ENCODE results near the gene CEPT1. TPM values are rescaled to one million over a fixed set of nuclear protein-coding genes. Genes with fewer than 3 reads are reported as not detected.
A peak's percentile ranks its signal among the peaks of the same experiment; 100 is the strongest.

CEPT1 gene
- total and polyA plus RNA-seq, 10 of the 15 experiments (the other 5 are each of a cell fraction or from before 2014, with no cell fraction given), result 29.4 to 77.9 (median 54.8) TPM

DNA sequence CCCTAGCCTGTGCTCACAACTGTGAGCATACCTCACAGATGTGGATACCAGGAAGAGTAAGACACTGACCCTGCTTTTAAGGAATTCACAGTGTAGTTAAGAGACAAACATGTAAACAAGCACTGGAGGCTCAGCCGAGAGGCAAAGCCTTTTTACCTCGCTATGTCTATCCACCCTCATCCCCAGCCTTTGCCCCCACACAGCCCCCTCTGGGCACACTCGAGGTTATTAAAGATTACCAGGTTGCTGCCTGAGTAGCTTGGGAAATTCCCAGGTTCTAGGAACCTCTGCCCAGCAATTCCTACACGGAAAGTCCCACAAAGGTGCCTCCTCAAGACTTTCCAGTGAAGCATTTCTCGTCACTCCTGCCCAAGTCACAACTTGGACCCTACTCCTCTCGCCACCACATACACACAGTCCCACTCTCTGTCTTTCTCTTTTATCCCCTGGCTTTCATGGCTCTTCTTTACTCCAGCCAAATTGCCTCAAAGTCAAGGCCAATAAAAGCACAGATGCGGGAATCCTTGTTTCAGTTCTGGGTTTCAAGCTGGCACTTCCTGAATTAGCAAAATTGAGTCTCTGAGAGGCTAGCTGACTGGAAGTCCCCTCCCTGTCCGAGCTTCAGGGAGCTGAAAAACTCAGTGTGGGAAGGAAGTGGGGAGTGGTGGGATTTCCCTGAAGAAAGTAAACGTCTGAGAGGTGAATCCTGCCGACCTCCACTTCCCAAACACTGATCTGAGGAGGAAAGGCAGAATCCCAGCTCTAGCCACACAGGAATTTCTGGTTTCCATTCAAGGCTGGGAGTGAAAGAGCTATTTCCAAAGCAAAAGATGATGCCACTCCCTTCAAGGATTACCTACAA lies 52.9 kb downstream of the CEPT1 start (continued):
- no peak for TF ChIP-seq MTA3 (IDR thresholded peaks at IDR 0.05; ENCODE audit: borderline replicate concordance, low read length)
- TF ChIP-seq, protein P1, sequence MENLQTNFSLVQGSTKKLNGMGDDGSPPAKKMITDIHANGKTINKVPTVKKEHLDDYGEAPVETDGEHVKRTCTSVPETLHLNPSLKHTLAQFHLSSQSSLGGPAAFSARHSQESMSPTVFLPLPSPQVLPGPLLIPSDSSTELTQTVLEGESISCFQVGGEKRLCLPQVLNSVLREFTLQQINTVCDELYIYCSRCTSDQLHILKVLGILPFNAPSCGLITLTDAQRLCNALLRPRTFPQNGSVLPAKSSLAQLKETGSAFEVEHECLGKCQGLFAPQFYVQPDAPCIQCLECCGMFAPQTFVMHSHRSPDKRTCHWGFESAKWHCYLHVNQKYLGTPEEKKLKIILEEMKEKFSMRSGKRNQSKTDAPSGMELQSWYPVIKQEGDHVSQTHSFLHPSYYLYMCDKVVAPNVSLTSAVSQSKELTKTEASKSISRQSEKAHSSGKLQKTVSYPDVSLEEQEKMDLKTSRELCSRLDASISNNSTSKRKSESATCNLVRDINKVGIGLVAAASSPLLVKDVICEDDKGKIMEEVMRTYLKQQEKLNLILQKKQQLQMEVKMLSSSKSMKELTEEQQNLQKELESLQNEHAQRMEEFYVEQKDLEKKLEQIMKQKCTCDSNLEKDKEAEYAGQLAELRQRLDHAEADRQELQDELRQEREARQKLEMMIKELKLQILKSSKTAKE (IDR thresholded peaks at IDR 0.05; ENCODE audit: low read depth, poor library complexity, severe bottlenecking), result no peak
- peak; percentile 69 for TF ChIP-seq RELA (IDR thresholded peaks at IDR 0.05; ENCODE audit: borderline replicate concordance, partially characterized antibody)
- peak in 1 of 2 experiments; percentile 26; a peak in 1 of 4 replicates for TF ChIP-seq EP300 (IDR thresholded peaks at IDR 0.05; ENCODE audit: borderline replicate concordance in 1 of 2, control insufficient read depth in 1 of 2, low read depth in 2 of 2, low read length in 2 of 2)
- no peak for TF ChIP-seq ZZZ3 (IDR thresholded peaks at IDR 0.05; ENCODE audit: control insufficient read depth, insufficient read length, low read depth)
- no peak; the same call in 1 of the 2 replicates for TF ChIP-seq CREB1 (IDR thresholded peaks at IDR 0.05; ENCODE audit: low read depth)
- no peak for TF ChIP-seq SUZ12 (IDR thresholded peaks at IDR 0.05; ENCODE audit: unreplicated experiment)
- TF ChIP-seq BHLHE40 (IDR thresholded peaks at IDR 0.05; ENCODE audit: borderline replicate concordance in 1 of 2, low read depth in 2 of 2, low read length in 1 of 2), result peak in 1 of 2 experiments; percentile 11; a peak in 1 of 4 replicates
- no peak for TF ChIP-seq ASH2L (IDR thresholded peaks at IDR 0.05; ENCODE audit: borderline replicate concordance, low read depth)
- TF ChIP-seq ZNF274 (IDR thresholded peaks at IDR 0.05; ENCODE audit: insufficient read depth, insufficient read length), result no peak
- TF ChIP-seq ETV6 (conservative IDR thresholded peaks at IDR 0.05 in 1 of 2, IDR thresholded peaks at IDR 0.05 in 1 of 2; ENCODE audit: borderline replicate concordance in 1 of 2, low read depth in 1 of 2), result peak in 1 of 2 experiments; percentile 87; a peak in 1 of 4 replicates
- 0 out of 2 replicates have a peak, but pooled peaks have one; percentile 35 for TF ChIP-seq NBN (IDR thresholded peaks at IDR 0.05)
- TF ChIP-seq TAF1 (IDR thresholded peaks at IDR 0.05; ENCODE audit: borderline replicate concordance, low read depth, low read length), result no peak
- no peak for TF ChIP-seq SMAD5 (IDR thresholded peaks at IDR 0.05; ENCODE audit: low read depth)
- TF ChIP-seq, protein P2, sequence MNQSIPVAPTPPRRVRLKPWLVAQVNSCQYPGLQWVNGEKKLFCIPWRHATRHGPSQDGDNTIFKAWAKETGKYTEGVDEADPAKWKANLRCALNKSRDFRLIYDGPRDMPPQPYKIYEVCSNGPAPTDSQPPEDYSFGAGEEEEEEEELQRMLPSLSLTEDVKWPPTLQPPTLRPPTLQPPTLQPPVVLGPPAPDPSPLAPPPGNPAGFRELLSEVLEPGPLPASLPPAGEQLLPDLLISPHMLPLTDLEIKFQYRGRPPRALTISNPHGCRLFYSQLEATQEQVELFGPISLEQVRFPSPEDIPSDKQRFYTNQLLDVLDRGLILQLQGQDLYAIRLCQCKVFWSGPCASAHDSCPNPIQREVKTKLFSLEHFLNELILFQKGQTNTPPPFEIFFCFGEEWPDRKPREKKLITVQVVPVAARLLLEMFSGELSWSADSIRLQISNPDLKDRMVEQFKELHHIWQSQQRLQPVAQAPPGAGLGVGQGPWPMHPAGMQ (IDR thresholded peaks at IDR 0.05; ENCODE audit: borderline replicate concordance), result no peak
- TF ChIP-seq, protein P3, sequence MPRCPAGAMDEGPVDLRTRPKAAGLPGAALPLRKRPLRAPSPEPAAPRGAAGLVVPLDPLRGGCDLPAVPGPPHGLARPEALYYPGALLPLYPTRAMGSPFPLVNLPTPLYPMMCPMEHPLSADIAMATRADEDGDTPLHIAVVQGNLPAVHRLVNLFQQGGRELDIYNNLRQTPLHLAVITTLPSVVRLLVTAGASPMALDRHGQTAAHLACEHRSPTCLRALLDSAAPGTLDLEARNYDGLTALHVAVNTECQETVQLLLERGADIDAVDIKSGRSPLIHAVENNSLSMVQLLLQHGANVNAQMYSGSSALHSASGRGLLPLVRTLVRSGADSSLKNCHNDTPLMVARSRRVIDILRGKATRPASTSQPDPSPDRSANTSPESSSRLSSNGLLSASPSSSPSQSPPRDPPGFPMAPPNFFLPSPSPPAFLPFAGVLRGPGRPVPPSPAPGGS (IDR thresholded peaks at IDR 0.05; ENCODE audit: borderline replicate concordance, insufficient read depth, low read depth, low read length, poor library complexity, severe bottlenecking), result peak; percentile 9
- no peak for TF ChIP-seq JUND (IDR thresholded peaks at IDR 0.05; ENCODE audit: low read depth, low read length)
- TF ChIP-seq TCF7 (IDR thresholded peaks at IDR 0.05; ENCODE audit: borderline replicate concordance), result no peak
- TF ChIP-seq, protein P4, sequence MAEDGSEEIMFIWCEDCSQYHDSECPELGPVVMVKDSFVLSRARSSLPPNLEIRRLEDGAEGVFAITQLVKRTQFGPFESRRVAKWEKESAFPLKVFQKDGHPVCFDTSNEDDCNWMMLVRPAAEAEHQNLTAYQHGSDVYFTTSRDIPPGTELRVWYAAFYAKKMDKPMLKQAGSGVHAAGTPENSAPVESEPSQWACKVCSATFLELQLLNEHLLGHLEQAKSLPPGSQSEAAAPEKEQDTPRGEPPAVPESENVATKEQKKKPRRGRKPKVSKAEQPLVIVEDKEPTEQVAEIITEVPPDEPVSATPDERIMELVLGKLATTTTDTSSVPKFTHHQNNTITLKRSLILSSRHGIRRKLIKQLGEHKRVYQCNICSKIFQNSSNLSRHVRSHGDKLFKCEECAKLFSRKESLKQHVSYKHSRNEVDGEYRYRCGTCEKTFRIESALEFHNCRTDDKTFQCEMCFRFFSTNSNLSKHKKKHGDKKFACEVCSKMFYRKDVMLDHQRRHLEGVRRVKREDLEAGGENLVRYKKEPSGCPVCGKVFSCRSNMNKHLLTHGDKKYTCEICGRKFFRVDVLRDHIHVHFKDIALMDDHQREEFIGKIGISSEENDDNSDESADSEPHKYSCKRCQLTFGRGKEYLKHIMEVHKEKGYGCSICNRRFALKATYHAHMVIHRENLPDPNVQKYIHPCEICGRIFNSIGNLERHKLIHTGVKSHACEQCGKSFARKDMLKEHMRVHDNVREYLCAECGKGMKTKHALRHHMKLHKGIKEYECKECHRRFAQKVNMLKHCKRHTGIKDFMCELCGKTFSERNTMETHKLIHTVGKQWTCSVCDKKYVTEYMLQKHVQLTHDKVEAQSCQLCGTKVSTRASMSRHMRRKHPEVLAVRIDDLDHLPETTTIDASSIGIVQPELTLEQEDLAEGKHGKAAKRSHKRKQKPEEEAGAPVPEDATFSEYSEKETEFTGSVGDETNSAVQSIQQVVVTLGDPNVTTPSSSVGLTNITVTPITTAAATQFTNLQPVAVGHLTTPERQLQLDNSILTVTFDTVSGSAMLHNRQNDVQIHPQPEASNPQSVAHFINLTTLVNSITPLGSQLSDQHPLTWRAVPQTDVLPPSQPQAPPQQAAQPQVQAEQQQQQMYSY (CRISPR knock-in tag; IDR thresholded peaks at IDR 0.05), result no peak

Measured in GM12878 (cell line).